Astrocyte of the spinal cord (primary cell): ENCODE measurements around the gene BBLN.

Source experiments
- DNase-seq: peaks from one replicate; pipeline ENCODE4 v3.0.0; 2011; ENCODE audit warnings: low read depth, low spot score
- H3K4me3 ChIP-seq: 2 replicates; pipeline ENCODE4 v1.5.1; 2011; ENCODE audit warnings: low read depth, mild to moderate bottlenecking, low read length, moderate library complexity
- CTCF ChIP-seq: IDR thresholded peaks from 2 replicates; pipeline ENCODE4 v1.5.1; 2012; ENCODE audit warnings: low read depth, mild to moderate bottlenecking, low read length, inconsistent platforms
- in situ Hi-C: cut with HindIII; loops from 2 replicates; pipeline ENCODE4 v1.10.0; 2017; ENCODE audit warnings: low sequenced_read_pairs

Gene BBLN

GRCh38 chr9:128116104-128117083 is 43.7 kb upstream of the BBLN start:
- TF ChIP-seq CTCF = no peak
- DNase-seq = no peak
- in situ Hi-C loops = no loop called here

GRCh38 chr9:128117613-128118471 is 42.2 kb upstream of the BBLN start:
- DNase-seq = peak; percentile 87
- H3K4me3 ChIP-seq = no peak overlapping the region
- in situ Hi-C loops = no loop called here
- TF ChIP-seq CTCF = peak; percentile 100

More at GRCh38 chr9:128116104-128117083, 43.7 kb upstream of the BBLN start:
- no peak overlapping the region for H3K4me3 ChIP-seq

GRCh38 chr9:128118472-128118857 is 41.6 kb upstream of the BBLN start:
- DNase-seq = no peak
- in situ Hi-C loops = no loop called here
- H3K4me3 ChIP-seq = no peak overlapping the region
- no peak for TF ChIP-seq CTCF

- in situ Hi-C loops = no loop called here
- H3K4me3 ChIP-seq = no peak overlapping the region
- no peak for DNase-seq
- TF ChIP-seq CTCF = no peak
Observed at GRCh38 chr9:128118971-128119665, 40.9 kb upstream of the BBLN start.

- in situ Hi-C loops = no loop called here
- TF ChIP-seq CTCF = no peak
- DNase-seq = no peak
Observed at GRCh38 chr9:128120061-128120740, 39.9 kb upstream of the BBLN start.

More at GRCh38 chr9:128120061-128120740, 39.9 kb upstream of the BBLN start:
- H3K4me3 ChIP-seq = no peak overlapping the region
